ENCODE measurements around the gene DHFR.

DHFR gene

DNA sequence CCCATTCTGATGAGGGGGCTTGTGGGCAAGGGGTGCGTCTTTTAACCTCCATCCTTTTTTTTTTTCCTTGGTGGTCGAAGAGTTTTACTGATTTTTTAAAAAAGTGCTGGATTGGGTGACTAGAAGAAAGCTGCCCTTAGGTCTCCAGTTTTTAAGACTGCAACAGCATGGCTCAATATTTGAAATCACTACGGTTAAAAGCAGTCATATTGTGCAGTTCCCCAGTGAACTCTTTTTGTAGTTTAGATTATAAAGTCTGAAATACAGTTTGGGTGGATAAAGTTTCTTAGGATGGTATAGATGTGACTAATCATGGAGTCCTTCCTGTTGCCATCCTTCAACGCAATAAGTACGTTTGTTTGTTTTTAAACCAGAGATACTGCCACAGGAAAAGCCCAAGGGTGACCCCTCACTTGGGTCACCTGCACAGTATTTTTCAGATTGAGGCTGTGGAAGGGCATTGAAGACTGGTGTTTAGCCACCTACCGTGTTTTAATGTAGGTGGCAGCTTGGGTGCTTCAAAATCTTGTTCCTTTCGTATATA, 520 bp upstream of the DHFR start:
- no peak for DNase-seq (ENCODE audit: low read depth)

DNA sequence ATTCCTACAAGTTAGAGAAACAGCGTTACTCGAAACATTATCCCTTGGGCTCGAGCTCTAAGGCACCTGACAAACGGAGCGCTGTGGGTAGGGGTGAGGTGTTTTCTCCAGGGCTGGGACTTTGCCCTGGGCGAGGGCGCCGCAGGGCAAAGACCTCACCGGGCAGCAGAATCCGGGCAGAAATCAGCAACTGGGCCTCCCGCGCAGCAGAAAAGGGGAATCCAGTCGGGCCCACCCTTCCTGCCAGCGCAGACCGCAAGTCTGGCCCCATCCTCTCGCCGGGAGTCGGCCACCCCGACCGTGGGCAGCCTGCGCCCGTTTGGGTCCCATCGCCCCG, 761 bp downstream of the DHFR start:
- no peak for DNase-seq (ENCODE audit: low read depth)

DNA sequence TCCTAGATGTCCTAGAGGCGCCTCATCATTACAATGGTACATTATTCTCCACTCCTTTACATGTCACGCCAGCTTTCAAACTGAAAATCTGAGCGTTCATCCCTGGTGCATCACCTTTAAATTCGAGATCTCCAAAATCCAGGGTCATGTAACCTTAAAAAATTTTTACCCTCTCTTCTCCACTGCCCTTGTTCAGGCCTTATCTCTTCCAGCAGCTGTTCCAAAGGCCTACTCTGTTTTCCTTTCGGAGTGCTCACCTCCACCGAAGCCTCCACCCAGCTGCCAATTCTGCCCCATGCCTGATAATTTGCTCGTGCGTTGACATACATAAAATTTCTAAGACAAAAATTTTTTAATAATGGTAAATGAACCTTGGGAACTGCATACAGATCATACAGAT, 1.3 kb downstream of the DHFR start:
- no peak for DNase-seq (ENCODE audit: low read depth)

DNA sequence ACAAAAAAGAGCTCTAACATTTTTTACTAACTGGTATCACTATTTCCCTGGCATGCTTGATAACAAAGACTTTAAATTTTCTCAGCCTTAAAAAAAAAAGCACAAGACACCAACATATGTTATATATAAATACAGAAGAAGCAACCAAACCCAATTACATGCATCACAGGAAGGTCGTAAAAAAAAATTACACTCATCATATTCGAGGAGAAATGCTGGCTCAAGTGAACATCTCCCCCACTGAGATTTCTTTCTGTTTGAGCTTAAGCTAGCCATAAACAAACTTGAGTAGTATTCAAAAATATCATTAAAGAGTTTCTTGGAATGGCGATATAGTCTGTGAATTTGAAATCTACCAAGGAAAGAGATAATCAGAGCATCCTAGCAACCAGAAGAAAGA, 7.9 kb downstream of the DHFR start:
- DNase-seq (ENCODE audit: low read depth), result no peak

DNA sequence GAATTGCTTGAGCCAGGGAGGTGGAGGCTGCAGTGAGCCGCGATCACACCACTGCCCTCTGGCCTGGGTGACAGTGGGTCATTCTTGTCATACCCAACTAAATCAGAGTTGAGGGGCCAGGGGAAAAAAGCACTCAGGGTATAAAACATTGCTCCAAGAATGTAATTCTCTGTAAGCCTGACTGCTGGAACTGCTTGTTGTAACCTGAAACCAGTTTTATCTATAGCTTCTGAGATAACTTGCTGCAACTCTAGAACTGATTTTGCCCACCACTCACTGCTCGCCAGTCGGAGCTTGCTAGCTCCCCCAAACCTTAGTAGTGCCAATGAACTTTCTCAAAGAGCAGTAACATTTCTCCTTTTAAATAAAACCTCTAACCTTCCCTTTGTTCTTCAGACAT, 9.9 kb downstream of the DHFR start:
- no peak for DNase-seq (ENCODE audit: low read depth)

DNA sequence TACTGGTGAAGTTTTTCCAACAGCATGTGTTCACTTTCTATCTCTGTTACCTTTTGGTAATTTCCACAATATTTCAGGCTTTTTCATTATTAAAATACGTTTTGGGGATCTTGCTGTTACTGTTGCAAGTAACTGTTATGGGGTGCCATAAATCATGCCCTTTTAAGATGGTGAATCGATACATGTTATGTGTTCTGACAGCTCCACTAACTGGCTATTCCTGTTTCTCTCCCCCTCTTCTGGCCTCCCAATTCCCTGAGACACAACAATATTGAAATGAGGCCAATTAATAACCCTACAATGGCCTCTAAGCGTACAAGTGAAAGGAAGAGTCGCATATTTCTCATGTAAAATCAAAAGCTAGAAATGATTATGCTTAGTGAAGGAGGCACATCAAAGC, 13.4 kb downstream of the DHFR start:
- no peak for DNase-seq (ENCODE audit: low read depth)

DNA sequence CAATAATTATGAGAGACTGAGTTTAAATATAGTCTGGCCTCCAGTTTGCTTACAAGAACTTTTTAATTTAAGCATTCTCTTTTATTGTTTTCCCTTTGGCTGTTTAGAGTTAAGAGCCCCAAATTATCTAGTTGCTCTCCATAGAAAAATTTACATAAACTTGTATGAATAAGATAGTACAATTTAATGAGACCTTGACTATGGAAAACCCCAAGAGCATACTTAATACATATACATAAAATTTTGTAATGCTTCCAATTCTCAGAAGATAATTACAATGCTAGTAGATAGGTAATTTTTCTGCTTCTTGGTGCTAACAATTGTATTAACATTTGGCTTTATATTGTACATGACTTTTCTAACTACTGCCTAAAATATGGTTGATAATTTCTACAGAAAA, 20.6 kb downstream of the DHFR start:
- no peak for DNase-seq (ENCODE audit: low read depth)

DNA sequence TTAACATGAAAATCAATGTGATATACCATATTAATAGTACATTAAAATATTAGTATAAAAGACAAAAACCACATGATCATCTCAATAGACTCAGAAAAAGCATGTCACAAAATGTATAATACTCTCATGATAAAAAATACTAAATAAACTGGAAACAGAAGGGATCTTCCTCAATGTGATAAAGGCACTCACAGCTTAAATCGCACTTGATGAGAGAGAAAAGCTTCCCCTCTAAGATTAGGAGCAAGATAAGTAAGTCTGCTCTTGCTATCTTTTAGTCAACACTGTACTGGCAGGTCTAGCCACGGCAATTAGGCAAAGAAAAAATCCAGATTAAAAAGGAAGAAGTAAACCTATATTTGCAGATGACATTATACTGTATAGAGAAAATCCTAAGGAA, 22.1 kb downstream of the DHFR start:
- DNase-seq (ENCODE audit: low read depth), result no peak

DNA sequence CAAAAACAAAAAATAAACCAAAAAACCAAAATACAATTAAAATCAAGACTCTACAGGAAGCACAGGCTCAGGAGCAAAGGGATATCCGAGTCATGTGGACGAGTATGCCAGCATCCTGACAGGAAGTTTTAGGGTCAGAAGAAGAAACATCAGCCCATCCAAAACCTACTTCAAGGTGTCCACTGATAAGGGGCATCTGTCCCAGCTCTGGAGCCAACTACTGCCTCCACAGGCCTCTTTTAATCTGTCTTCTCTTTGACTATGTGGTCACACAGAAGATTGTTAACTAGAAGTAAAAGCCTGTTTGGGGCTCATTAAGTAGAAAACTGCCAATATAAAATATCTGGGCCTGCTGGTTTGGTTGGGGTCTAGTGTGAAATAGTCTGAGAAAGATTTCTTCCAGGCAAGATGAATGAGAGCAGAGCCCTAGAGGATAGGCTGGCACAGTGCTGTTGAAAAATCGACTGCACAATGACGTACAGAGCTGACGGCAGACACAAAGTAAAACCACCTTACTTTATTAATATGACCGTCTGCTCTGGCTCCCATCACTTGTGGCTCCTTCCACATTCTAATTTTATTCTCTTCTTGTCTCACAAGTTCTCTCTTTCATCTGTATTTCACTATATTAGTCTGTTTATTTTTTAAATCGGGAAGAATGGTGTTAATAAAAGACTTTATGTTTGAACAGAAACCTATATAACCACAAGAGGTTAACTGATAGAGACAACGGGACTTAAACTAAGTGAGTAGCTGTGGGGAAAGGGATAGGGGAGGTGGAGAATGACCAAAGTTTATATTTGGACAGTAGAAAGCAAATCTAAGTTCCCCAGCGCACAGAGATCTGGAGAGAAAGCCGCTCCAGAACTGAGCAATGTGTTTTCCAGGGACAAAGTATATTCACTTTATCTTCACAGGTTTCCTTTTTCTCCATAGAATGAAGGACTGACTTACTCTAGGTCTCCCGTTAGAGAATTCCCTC, 23.2 kb downstream of the DHFR start:
- DNase-seq (ENCODE audit: low read depth), result no peak

DNA sequence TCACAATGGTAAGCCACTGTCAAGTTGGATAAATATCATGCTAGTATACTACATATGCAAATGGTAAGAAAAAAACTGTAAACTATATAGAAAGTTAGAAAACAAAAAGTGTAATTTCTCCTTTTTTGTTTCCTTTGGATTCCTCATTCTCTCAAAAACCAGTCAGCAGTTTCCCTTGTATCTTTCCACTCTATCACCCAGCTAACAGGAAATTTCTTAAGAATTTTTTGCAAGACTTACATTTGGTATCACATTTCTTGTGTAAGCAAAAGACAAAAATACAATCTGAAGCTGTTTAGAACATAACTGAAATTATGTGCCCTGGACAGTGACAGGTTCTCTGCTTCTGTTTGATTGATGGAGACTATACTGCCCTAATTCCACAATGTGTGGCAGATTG, 25.5 kb downstream of the DHFR start:
- DNase-seq (ENCODE audit: low read depth), result no peak

DNA sequence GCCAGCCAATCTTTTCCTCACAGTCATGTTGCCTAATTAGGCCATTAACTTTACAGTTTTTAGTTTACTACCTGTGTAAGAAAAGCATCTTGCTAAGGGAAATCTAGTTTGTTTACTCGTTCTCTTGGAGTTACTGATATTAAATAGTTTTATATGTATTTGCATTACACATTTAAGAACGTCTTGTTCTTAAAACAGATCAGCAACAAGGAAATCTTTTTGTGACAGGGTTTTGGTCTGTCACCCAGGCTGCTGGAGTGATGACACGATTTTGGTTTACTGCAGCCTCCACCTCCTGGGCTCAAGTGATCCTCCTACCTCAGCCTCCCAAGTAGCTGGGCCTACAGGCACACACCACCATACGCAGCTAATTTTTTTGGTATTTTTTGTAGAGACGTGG, 29.6 kb downstream of the DHFR start:
- DNase-seq (ENCODE audit: low read depth), result no peak

DNA sequence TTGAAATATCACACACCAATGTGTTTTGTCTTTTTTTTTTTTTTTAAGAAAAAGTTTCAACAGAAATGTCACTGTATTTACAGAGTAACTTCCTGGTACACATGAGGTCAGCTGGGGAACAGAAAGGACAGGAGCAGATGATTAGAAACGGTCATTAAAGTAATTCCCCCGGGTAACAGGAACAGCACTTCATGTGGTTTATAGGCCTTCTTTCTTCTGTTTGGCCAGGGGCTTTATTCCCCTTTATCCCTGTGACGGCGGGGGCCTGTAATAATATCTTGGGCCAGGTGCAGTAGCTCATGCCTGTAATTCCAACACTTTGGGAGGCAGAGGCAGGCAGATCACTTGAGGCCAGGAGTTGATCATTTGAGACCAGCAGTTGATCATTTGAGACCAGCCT, 30.8 kb downstream of the DHFR start:
- DNase-seq (ENCODE audit: low read depth), result no peak

DNA sequence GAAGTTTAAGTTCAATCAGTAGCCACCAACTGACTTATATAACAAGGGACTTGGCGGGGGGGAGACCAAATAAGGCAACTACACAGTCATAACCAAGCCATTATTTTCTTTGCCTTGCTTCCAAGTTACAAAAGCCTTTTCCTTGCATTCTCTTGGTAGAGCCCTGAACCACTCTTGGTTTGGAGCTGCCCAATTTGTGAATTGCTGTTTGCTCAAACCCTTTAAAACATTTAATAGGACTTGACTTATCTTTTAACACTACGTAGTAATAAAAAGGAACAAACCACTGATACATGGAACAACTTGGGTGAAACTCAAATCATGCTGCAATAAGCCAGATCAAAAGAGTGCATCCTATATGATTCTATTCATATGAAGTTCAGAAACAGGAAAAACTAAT, 32.0 kb downstream of the DHFR start:
- DNase-seq (ENCODE audit: low read depth), result no peak

DNA sequence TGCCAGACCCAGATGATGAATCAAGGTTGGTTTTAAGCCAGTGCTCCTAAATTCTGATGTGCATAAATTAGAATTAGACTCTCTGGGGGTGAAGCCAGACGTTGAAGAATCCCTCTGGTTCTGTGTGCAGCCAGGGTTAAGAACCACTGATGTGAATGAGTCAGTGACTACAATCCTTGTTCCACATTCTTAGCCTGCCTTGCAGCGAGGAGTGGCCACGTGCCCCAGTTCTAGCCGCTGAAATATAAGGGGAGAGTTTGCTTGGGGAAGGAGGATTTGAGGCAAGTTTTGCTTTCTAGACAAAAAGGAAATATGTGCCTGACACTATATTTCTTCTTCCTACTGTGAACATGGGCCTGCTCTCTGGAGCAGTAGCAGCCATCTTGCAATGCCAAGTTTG, 34.6 kb downstream of the DHFR start:
- no peak for DNase-seq (ENCODE audit: low read depth)

DNA sequence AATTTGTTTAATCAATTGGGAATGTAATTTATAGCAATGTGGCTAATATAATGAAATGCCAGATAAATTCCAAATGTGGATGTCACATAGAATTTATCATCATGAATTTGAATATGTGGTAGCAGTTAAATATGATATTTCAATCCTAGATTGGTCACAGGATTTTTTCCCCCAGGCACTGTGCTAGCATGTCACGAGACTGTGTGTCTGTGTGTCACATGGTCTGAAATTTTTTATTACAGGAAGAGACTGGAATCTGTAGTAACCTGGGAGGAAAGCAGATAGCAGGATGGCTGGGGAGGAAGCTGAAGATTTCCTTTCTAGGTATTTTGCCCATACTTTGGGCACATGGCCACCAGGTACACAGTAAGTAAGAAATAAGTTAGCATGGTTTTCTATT, 35.7 kb downstream of the DHFR start:
- no peak for DNase-seq (ENCODE audit: low read depth)

DNA sequence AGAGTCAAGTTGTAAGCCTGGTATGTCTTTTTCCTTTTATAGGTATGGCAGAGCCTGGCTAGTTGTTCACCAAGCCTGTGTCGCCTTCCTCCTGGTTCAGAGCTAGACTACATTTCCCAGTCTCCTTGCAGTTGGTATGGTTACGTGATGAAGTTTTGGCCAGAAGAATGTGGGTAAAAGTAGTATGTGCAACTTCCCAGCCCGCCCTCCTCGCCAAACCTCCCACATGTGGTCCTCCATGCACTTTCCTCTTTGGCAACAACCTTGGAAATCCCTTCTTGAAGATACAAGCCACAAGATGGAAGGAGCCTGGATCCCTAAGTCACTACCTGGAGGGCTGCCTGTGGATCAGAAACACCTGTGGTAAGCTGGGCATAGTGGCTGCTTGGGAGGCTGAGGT, 36.3 kb downstream of the DHFR start:
- no peak for DNase-seq (ENCODE audit: low read depth)

DNA sequence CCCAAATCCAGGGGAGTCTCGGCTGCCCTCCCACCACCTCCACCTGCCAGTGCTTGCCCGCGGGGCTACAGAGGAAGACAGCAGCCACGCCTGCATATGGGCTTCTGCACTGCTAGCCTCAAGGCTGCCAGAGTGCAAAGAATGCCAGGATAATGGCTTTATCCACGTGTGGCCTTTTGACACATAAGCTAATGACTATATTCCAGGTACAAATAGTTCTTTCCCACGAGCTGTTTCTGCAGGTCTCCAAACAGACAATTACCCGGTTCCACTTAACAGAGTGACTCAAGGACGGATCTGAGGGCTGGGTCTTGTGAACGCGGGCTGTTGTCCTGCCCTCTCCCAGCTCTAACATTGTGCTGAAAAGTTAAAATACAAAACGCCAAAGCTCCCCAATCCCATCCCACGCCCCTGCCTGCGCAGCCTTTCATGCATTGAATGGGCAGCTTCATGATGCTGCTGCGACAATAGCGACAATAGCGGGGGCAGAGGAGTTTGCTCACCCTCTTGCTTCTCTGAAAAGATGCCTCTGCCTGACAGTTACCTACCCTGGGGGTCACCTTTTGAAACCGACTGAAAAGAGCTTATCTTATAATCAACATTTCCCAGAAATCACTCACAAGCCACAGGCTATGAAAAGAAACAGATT, 39.4 kb downstream of the DHFR start:
- no peak for DNase-seq (ENCODE audit: low read depth)

DNA sequence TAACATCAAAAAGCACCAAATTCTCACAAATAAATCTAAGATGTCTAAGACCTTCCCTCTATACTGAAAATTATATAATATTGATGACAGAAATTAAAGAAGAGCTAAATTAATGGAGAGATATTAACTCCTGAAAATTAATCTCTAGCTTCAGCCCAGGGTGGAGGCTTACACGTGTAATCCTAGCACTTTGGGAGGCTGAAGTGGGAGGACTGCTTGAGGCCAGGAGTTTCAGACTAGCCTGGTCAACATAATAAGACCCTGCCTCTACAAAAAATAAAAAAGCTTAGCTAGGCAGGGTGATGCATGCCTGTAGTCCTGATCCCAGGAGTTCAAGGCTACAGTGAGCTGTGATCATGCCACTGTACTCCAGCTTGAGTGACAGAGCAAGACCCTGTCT, 45.1 kb downstream of the DHFR start:
- DNase-seq (ENCODE audit: low read depth), result no peak

DNA sequence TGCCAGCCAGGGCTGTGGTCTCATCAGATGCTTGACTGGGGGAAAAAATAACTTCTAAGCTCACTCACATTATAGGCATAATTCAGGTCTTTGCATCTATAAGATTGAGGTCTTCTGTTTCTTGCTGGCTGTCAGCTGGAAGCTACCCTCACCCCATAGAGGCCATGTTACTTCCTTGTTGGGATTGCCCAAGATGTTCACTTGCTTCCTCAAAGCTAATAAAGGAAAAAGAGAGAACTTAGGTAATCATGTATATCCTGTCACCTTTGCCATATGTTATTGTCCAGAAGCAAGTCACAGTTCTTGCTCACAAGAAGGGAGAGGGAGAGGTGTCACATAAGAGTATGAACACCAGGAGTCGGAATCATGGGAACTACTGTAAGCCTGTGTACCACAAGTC, 46.1 kb downstream of the DHFR start:
- no peak for DNase-seq (ENCODE audit: low read depth)

DNA sequence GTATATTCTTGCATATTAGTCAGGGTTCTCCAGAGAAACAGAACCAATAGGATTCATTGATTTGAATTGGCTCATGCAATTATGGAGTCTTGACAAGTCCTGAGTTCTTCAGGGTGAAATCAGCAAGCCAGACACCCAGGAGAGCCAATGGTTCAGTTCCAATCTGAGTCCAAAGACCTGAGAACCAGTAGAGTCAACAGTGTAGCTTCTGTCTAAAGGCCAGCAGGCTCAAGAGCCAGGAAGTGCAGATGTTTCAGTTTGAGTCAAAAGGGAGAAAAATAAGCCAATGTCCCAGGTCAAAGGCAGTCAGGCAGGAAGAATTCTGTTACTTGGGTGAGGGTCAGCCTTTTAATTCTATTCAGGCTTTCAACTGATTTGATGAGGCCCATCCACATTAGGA, 47.0 kb downstream of the DHFR start:
- DNase-seq (ENCODE audit: low read depth), result no peak

DNA sequence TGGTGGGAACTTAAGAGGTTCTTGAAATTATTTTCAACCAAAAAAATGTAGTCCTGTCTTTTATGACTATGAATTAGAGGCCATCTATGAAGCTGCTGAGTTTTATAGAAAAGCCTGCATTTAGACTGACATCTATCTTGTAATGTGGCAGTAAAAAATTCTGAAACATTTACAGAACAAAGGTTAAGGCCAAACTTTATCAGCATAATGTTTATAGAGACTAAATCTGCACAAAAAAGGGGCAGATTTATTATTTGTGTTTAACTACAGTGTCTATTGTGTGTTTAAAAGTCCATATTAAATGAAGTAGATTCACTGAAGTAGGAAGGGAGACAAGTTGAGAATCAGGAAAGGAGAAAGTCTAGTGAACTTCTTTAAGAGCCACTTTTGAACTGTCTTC, 47.4 kb downstream of the DHFR start:
- no peak for DNase-seq (ENCODE audit: low read depth)

DNA sequence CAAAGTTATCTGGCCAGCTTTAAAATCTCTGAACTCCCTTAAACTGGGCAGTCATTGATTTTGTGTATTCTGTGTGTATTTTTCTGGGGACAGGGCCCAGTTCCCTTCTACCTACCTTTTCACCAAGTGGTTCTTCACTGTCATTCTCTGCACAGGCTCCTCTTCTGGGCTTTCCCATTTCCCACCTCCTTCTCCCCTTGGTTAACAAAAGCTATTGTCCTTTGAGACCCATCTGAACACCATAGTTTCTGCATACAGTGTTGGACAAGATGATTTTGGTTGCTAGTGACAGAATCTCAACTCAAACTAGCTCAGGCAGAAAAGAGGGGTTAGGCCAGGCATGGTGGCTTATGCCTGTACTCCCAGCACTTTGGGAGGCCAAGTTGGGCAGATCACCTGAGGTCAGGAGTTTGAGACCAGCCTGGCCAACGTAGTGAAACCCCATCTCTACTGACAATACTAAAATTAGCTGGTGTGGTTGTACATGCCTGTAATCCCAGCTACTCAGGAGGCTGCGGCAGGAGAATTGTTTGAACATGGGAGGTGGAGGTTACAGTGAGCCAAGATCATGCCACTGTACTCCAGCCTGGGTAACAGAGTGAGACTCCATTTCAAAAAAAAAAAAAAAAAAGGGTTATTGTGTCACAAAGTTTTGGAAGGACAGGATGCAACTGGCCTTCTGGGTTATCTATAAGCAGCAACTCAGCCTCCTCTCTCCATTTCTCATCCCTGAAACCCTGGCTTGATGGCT, 53.7 kb downstream of the DHFR start:
- DNase-seq (ENCODE audit: low read depth), result no peak

DNA sequence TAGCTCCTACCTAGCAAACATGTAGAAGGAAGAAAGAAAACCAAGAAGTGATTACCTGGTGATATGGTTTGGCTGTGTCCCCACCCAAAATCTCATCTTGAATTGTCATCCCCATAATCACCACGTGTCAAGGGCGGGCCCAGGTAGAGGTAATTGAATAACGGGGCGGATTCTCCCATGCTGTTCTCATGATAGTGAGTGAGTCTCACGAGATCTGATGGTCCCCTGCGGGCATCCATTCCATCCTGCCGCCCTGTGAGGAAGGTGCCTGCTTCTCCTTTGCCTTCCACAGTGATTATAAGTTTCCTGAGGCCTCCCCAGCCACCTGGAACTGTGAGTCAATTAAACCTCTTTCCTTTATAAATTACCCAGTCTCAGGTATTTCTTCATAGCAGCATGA, 57.3 kb downstream of the DHFR start:
- no peak for DNase-seq (ENCODE audit: low read depth)

Measured in GM04504 (cell line).